NCI-H345 (cell line): Measurements from ENCODE around the gene HLX.

Experiments used
- DNase-seq: peaks from one replicate; lab custom pipeline; 2025; lab: John Stamatoyannopoulos, UW

The HLX gene, protein sequence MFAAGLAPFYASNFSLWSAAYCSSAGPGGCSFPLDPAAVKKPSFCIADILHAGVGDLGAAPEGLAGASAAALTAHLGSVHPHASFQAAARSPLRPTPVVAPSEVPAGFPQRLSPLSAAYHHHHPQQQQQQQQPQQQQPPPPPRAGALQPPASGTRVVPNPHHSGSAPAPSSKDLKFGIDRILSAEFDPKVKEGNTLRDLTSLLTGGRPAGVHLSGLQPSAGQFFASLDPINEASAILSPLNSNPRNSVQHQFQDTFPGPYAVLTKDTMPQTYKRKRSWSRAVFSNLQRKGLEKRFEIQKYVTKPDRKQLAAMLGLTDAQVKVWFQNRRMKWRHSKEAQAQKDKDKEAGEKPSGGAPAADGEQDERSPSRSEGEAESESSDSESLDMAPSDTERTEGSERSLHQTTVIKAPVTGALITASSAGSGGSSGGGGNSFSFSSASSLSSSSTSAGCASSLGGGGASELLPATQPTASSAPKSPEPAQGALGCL

DNA sequence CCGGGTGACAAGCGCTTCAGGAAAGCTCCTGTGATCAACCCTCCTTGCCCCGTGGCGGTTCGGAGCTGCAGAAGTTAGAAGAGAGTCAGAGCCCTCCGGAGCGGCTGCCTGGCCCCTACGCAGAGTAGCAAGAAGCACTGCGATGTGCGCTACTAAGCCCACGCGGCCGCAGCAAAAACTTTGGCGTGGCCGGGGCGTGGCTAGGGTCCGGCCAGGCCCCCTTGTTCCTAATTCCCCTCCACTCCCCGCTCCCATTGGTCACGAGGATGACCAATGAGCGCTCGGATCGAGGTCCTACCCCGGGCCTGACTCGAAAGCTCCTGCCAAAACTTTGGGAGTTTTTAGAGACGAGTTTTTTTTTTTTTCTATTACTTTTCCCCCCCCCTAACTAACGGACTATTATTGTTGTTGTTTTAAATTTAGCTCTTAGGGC, at the start of gene HLX:
TSS of gene HLX (plus strand) at position 368 of the 433 bp plus-strand sequence. CDS start 415 bp downstream, outside the sequence.
- no peak for DNase-seq

DNA sequence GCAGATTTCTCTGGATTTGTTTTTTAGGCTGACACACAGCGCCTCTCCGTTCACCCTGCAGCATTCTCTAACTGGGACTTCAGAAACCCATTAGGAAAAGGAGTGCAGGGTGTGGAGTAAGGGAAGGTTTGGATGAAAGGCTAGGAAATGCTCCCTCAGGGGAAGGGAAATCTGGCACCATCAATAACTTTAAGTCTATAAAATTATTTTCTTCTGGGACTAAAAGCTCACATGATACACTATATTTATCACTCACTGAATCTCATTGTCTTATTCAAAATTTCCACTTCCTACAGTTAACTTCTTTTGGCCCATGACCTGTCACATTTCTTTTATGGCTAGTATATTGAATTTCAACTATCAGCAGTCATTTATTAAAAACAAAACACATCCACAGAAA, 45.8 kb upstream of the HLX start:
- no peak for DNase-seq

DNA sequence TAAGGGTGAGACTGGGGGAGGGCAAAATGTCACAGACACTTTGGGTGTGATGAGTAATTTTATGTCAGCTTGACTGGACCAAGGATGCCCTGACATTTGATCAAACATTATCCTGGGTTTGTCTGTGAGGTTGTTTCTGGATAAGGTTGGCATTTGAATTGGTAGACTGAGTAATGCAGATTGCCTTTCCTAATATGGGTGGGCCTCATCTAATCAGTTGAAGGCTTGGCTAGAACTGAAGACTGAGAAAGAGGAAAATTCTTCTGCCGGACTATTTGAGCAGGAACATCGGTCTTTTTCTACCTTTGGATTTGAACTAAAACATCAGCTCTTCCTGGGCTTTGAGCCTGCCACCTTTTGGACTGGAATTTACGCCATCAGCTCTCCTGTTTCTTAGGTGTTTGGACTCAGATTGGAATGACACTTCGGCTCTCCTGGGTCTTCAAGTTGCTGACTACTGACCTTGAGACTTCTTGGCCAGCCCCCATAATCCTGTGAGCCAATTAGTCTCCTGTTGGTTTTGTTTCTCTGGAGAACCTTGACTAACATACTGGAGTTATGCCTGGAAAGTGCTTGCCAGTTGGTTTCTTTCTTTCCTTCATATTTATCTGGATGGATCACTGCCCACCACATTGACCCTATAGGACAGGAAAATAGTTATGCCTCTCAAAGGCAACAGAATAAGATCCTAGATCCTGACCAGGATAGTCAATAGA, 44.9 kb upstream of the HLX start:
- DNase-seq = no peak

DNA sequence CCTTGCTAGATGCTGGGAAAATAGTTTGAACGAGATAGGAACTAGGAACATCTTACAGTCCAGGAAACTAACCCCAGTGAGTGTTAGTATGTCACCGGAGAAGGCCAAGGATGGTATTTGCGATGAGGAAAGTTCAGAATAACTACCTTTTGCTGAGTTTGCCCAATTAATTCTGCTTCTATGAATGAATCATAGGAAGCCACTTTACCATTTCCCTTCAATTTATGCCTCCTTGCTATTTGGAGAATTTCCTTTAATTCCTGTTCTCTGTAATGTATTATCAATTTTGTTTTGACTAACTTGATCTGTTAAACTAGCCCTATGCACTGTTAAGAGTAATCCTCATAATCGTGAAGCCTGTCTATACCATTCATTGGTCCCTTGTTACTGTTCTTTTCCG, 40.7 kb upstream of the HLX start:
- DNase-seq = no peak

DNA sequence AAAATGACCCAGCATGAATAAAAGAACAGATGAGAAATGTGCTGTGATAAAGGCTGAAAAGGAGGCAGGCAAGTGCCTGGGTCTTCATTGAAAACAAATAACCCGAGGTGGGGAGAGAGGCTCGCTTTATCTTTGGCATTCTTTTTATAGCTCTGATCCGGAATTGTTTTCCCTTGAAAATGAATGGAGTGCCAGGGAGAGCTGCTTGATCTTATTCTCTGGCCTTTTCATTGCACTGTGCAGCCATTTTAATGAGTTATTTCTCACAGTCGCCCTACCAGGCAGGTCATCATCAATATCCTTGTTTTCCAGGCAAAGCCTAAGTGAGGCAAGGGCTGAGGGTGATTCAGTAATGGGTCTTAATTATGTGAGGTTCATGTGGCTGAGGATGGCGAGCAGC, 39.8 kb upstream of the HLX start:
- no peak for DNase-seq

DNA sequence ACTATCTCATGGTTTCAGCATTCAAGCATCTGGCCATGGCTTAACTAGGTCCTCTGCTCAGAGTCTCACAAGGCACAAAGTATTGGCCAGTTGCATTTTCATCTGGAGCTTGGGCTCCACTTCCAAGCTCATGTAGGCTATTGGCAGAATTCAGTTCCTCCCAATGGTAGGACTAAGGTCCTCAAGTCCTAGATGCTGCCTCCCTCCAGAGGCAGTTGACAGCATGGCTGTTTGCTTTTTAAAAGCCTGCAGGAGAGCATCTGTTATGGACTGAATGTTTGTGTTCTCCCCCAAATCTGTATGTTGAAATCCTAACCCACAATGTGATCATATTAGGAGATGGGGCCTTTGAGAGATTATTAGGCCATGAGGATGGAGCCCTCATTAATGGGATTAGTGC, 38.0 kb upstream of the HLX start:
- no peak for DNase-seq

GRCh38 chr1:220843481-220844011, 35.7 kb upstream of the HLX start:
- no peak for DNase-seq

DNA sequence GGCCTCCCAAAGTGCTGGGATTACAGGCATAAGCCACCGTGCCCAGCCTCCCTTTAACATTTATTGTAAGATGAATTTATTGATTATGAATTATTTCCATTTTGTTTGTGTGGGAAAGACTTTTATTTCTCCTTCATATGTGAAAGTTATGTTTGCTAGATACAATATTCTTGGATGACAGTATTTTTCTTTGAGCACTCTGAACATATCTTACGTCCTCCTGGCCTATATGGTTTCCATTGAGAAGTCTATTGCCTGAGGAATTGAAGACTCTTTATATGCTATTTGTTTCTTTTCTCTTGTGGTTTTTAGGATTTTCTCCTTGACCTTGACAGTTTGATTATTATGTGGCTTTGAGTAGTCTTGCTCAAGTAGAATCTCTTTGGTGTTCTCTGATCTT, 26.8 kb upstream of the HLX start:
- no peak for DNase-seq

DNA sequence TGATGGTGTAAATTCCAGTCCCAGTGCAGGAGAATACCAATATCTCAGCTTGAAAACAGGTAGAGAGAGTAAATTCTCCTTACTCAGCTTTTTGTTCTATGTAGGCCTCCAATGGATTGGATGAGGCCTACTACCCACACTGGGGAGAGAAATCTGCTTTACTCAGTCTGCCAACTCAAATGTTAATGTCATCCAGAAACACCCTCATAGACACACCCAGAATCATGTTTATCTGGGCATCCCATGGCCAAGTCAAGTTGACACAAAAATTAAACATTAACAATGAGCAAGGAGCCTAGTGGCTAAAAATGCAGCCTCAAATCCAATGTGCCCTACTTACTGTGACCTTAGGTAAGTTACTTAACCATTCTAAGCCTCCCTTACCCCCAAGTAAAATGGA, 6.9 kb upstream of the HLX start:
- DNase-seq = no peak

- DNase-seq = no peak
These were observed 6.2 kb upstream of the HLX start for GRCh38 chr1:220873087-220873486.

GRCh38 chr1:220873868-220874655, 5.2 kb upstream of the HLX start:
- DNase-seq = peak; percentile 17

DNA sequence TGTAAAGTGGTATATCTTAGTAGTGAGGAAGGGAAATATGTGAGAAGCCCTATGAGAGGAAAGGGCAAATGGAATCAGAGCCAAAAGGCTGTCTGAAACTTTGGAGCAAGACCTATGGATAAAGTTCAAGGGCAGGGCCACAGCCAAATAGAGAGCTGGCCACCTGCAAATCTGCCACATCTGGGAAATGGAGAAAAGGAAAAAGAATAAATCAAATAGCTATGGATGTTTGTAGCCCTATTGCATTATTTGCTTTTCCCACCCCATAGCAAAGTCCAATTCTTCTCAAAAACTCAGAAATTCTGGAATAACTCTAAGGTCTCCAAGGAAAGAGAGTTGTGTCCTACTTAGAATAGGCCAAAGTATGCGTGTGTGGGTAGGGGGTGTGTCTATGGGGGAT, 4.0 kb upstream of the HLX start:
- DNase-seq = no peak

GRCh38 chr1:220876511-220877376, 2.5 kb upstream of the HLX start:
- DNase-seq = no peak

DNA sequence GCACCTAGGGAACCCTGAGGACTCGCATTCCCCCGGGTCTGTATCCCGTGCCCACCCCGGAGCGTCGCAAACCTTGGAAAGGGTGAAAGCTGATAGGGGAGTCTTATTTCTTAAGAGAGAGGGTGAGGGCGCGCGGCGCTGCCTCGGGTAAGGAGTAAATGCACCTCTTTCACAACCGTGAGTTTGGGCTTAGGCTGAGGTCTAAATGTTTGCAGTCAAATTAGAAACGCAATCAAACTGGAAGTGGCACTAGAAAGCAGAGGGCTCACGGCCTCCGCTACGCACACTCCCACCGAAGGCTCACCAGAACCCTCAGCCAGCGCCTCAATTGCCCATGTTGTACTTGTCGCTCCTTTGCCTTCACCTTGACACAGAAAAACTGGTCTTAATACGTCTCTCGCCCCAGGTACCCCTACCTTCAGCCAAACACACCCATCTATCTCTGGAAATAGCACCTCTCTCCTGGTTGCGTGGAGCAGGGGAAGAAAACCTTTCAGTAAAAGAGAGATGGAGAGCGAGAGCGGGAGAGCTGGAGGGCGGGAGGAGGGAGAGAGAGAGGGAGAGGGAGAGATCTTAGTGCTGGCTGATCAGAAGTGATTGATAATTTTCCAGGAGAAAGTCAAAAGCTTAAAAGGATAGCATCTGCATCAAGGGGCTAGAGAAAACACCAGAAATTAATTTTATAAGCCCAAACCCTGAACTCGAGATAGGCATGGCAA, 1.7 kb upstream of the HLX start:
- DNase-seq = no peak

DNA sequence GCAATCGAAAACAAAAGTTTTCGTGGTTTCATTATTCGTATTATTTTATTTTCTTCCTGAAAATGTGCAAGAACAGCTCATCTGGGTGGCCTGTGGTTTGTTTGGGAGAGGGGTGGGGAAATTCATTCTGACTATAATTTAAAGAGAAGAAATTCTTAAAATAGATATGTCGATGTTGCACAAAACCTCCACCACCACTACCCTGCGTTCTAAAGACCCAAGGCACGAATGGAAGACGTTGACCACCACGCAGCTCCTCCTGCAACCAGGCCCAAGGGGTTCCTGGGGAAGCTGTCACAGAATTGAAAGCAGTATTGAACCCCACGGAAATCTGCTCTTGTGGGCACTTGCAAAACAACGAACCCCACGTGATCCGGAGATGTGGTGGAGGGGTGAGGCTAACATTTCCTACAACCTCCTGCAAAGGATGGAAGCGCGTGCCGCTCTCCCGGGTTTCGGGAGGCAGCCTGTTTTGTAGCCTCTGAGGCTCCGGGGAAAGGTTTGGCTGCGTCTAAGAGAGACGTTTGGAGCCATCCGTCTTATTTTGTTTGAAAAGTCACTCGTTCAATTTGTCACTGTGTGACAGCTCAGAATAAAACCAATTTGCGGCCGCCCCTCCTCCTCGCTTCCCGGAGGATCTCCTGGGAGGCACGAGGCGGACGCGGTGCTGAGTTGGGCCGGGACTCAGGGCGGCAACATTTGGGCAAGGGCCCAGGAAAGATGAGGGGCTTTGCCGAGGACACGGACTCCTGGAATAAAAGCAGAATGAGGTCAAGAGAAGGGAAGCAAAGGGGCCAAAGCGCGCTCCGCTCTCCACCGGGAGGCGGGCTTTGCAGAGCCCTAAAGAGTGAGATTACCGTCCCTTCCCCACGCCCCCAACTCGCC, 810 bp upstream of the HLX start:
- DNase-seq = no peak

DNA sequence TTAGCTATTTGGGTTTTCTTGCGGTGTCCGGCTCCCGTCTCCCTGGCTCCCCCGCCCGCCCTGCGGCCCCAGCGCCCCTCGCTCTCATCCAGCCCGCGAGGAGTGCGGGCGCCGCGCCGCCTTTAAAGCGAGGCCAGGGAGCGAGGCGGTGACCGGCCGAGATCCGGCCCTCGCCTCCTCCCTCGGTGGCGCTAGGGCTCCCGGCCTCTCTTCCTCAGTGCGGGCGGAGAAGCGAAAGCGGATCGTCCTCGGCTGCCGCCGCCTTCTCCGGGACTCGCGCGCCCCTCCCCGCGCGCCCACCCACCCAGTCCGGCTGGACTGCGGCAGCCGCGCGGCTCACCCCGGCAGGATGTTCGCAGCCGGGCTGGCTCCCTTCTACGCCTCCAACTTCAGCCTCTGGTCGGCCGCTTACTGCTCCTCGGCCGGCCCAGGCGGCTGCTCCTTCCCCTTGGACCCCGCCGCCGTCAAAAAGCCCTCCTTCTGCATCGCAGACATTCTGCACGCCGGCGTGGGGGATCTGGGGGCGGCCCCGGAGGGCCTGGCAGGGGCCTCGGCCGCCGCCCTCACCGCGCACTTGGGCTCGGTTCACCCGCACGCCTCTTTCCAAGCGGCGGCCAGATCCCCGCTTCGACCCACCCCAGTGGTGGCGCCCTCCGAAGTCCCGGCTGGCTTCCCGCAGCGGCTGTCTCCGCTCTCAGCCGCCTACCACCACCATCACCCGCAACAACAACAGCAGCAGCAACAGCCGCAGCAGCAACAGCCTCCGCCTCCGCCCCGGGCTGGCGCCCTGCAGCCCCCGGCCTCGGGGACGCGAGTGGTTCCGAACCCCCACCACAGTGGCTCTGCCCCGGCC, 492 bp downstream of the HLX start:
- peak; percentile 46 for DNase-seq

DNA sequence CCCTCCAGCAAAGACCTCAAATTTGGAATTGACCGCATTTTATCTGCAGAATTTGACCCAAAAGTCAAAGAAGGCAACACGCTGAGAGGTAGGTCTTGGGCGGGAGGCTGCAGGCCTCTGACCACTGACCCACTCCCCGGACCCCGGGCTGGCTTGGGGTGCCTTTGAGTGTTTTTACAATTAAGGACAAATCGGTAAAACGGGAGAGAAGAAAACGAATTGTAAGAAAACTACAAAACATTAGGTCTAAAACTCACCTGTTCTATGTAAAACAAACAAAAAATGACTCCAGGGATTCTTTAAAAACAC, 1.1 kb downstream of the HLX start:
- DNase-seq = no peak

GRCh38 chr1:220880726-220881506, 1.7 kb downstream of the HLX start:
- no peak for DNase-seq
